Muscle layer of duodenum (tissue), 2 donors: ENCODE data around the gene SBDS.
"Not testable (repeated sequence)": the region's sequence is repeated elsewhere in the genome, so short reads cannot be mapped to it uniquely, and the experiment has no call there.

Experiments used
- H3K27ac ChIP-seq: one replicate; pipeline ENCODE4 v1.7.0; 2013; ENCODE audit warnings: mild to moderate bottlenecking, low read length
- H3K27me3 ChIP-seq: one replicate; pipeline ENCODE4 v1.7.0; 2013; ENCODE audit warnings: low read depth, mild to moderate bottlenecking, control low read depth, low read length
- H3K36me3 ChIP-seq, 2 donors: one replicate each; pipeline ENCODE4 v1.7.0; 2013; ENCODE audit warnings: low read length in 2 of 2, control low read depth in 1 of 2, mild to moderate bottlenecking in 1 of 2; ENCODE audit not compliant: insufficient read depth in 2 of 2, control insufficient read depth in 1 of 2
- H3K4me1 ChIP-seq, 2 donors: one replicate each; pipeline ENCODE4 v1.7.0; 2013; ENCODE audit warnings: low read length in 2 of 2, mild to moderate bottlenecking in 2 of 2, control low read depth in 1 of 2, moderate library complexity in 1 of 2; ENCODE audit not compliant: insufficient read depth in 2 of 2, control insufficient read depth in 1 of 2
- H3K4me3 ChIP-seq, 2 donors: one replicate each; pipeline ENCODE4 v1.7.0; 2013; ENCODE audit warnings: low read length in 2 of 2, low read depth in 1 of 2, mild to moderate bottlenecking in 1 of 2
- H3K9me3 ChIP-seq, 2 donors: one replicate each; pipeline ENCODE4 v1.7.0; 2013; ENCODE audit warnings: low read length in 2 of 2, control low read depth in 1 of 2, mild to moderate bottlenecking in 1 of 2; ENCODE audit not compliant: control insufficient read depth in 1 of 2
- donor health status: healthy.

The SBDS gene

DNA sequence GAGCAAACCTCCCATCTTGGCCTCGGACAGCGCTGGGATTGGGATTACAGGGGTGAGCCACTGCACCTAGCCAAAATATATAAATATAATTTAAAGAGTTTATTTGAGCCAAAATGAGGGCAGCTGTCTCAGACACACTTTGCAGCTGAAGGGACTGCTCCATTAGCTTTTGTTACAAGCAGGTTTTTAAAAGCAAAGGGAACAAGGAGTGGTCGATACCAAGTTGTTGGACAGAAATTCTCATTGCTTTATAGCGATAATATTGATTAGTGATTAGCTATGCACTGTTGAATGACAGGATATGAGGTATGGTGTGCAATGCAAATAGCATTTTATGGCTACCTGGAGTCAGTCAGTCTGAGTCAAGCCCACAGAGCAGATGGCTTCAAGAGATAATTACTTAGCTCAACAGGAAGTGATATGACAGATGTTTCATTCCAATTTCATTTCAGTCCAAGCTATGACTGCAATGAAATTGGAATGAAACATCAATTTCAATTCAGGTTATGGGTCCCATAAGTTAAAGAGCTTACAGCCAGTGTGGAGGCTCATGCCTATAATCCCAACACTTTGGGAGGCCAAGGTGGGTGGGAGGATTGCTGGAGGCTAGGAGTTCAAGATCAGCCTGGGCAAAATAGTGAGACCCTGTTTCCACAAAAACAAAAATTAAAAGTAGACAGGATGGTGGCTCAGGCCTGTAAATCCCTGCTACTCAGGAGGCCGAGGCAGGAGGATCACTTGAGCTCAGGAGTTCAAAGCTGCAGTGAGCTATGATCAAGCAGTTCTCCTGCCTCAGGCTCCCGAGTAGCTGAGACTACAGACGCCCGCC is 24.4 kb upstream of the SBDS start:
- no peak overlapping the region for H3K27ac ChIP-seq
- no peak overlapping the region for H3K4me3 ChIP-seq
- H3K36me3 ChIP-seq, result peaks cover 12 to 41% of the 10 kb centered on the region in 2 donors
- H3K27me3 ChIP-seq, result no peaks in the 10 kb centered on the region
- no peaks in the 10 kb centered on the region for H3K9me3 ChIP-seq
- H3K4me1 ChIP-seq, result no peaks in the 10 kb centered on the region

DNA sequence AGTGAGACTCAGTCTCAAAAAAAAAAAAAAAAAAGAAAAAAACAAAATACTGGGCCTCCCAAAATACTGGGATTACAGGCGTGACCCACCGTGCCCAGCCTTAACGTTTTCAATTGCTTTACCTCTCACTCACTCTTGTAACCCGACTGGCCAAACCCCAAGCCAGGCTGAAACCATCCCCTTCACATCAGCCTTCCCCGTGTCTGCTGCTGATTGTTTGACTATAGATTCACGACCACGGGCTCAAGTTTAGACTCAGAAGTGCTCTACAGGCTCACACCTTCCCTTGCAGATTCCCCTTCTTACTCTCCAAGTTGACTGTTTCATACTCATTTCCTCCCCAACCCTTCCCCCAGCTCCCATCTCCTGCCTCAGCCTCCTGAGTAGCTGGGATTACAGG is 23.6 kb upstream of the SBDS start:
- H3K27ac ChIP-seq, result no peak overlapping the region
- no peak overlapping the region for H3K4me3 ChIP-seq
- no peaks in the 10 kb centered on the region for H3K4me1 ChIP-seq
- peaks cover 12 to 41% of the 10 kb centered on the region in 2 donors for H3K36me3 ChIP-seq
- no peaks in the 10 kb centered on the region for H3K27me3 ChIP-seq
- no peaks in the 10 kb centered on the region for H3K9me3 ChIP-seq

DNA sequence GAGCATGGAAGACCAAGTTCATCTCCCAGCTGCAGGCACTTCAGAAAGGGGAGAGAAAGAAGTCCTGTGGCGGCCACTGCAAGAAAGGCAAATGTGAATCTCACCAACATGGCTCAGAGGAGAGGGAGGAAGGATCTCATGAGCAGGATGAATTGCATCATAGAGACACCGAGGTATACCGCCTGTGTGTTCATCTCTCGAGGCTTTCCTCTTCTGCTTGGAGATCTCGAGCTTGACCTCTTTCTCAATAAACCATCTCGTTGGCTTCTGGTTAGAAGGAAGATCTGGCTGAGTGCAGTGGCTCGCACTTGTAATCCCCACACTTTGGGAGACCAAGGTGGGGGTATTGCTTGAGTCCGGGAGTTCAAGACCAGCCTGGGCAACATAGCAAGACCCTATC is 22.6 kb upstream of the SBDS start:
- H3K4me3 ChIP-seq, H3K4me1 ChIP-seq, H3K27me3 ChIP-seq, H3K9me3 ChIP-seq, H3K27ac ChIP-seq: not testable (repeated sequence)
- peaks cover 12 to 45% of the 10 kb centered on the region in 2 donors for H3K36me3 ChIP-seq

DNA sequence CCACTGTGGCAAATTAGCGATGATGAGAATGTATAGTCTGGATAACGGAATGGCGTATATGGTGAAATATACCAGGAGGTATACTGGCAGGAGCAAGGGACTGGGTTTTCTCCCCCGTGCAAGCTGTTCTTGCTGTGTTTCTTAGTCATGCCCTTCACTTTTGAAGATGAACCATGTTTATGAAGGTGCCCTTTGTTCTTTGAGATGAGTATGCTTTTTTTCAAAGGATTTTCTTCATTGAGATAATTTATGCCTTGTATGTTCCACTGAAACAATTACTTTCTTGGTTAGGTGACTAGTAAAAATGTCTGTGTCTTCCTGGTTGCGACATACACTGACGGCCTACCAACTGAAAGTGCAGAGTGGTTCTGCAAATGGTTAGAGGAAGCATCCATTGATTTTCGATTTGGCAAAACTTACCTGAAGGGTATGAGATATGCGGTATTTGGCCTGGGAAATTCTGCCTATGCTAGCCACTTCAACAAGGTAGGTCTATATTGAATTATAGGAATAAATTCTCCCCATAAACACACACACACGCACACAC is 18.8 kb upstream of the SBDS start:
- H3K27ac ChIP-seq, H3K27me3 ChIP-seq, H3K4me3 ChIP-seq, H3K4me1 ChIP-seq, H3K9me3 ChIP-seq: not testable (repeated sequence)
- H3K36me3 ChIP-seq, result peaks cover 0 to 38% of the 10 kb centered on the region in 2 donors

GRCh38 chr7:67009677-67010076 is 14.3 kb upstream of the SBDS start:
- H3K27ac ChIP-seq, H3K27me3 ChIP-seq, H3K4me3 ChIP-seq, H3K9me3 ChIP-seq, H3K4me1 ChIP-seq: not testable (repeated sequence)
- H3K36me3 ChIP-seq, result peaks cover 0 to 28% of the 10 kb centered on the region in 2 donors

- Histone ChIP-seq H3K9me3 (no peaks in the 10 kb centered on the region), H3K4me1 (no peaks in the 10 kb centered on the region), H3K27ac (no peak overlapping the region), H3K27me3 (no peaks in the 10 kb centered on the region), H3K36me3 (peaks cover 0 to 25% of the 10 kb centered on the region in 2 donors), H3K4me3 (no peak overlapping the region)
Measured at GRCh38 chr7:67008260-67008659, 12.9 kb upstream of the SBDS start.

- H3K9me3 ChIP-seq, result no peaks in the 10 kb centered on the region
- no peak overlapping the region for H3K27ac ChIP-seq
- H3K4me3 ChIP-seq, result no peak overlapping the region
- no peaks in the 10 kb centered on the region for H3K27me3 ChIP-seq
- peaks cover 0 to 22% of the 10 kb centered on the region in 2 donors for H3K36me3 ChIP-seq
- H3K4me1 ChIP-seq, result no peaks in the 10 kb centered on the region
Measured at GRCh38 chr7:67006965-67007364, 11.6 kb upstream of the SBDS start.

DNA sequence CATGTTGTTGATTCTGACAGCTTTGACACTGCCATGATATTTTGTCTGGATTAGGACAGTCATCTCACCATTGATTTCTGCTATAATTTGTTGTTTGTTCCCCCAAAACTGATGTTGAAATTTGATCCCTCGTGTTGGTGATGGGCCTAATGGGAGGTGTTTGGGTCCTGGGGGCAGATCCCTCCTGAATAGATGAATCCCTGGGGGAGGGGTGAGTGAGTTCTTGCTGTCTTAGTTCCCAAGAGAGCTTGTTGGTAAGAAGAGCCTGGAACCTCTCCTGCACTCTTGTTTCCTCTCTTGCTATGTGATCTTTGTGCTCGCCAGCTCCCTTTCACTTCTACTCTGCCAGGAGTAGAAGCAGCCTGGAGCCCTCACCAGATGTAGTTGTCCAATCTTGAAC is 8.8 kb upstream of the SBDS start:
- not testable (repeated sequence) for H3K36me3 ChIP-seq, H3K4me1 ChIP-seq, H3K4me3 ChIP-seq, H3K27ac ChIP-seq, H3K9me3 ChIP-seq, H3K27me3 ChIP-seq

GRCh38 chr7:67000601-67001258 is 5.3 kb upstream of the SBDS start:
- not testable (repeated sequence) for H3K36me3 ChIP-seq, H3K27ac ChIP-seq, H3K4me3 ChIP-seq, H3K9me3 ChIP-seq, H3K27me3 ChIP-seq, H3K4me1 ChIP-seq

- H3K27ac ChIP-seq, result peak within 1 kb of the TSS; percentile 67
- H3K36me3 ChIP-seq, result peaks cover 5 to 14% of the 10 kb centered on the region in 2 donors
- not testable (repeated sequence) for H3K9me3 ChIP-seq, H3K27me3 ChIP-seq
- H3K4me1 ChIP-seq, result peaks cover 0 to 16% of the 10 kb centered on the region in 2 donors
- peak within 1 kb of the TSS; percentile 79 to 88 for H3K4me3 ChIP-seq
Measured at GRCh38 chr7:66996444-66997191, 1.2 kb upstream of the SBDS start, which contains the start of gene TYW1. TSS of gene TYW1 (plus strand) at chr7:66996833. CDS start at chr7:66996979, 146 bp downstream.

DNA sequence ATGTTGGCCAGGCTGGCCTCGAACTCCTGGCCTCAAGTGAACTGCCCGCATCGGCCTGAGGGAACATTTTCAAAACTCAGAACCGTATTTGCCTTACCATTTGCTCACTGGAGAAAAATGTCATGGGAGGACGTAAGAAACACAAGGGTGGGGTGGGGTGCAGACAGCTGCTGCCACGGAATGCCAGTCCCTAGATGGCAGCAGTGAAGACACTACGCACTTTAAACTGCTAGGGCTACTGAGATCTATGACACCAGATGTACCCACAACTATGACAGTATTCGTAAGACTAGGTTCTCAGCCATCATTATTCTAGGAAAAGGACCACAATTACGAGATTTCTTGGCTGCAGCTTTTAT is 716 bp downstream of the SBDS start:
- H3K9me3 ChIP-seq, H3K27me3 ChIP-seq: not testable (repeated sequence)
- peak overlapping the region; percentile 63 to 79 for H3K4me3 ChIP-seq
- H3K4me1 ChIP-seq, result peaks cover 0 to 16% of the 10 kb centered on the region in 2 donors
- peak overlapping the region; percentile 90 for H3K27ac ChIP-seq
- peaks cover 5 to 19% of the 10 kb centered on the region in 2 donors for H3K36me3 ChIP-seq
